Neural cell (in vitro differentiated cells): Measurements from ENCODE around the gene DNAH8. TPM values are rescaled to one million over a fixed set of nuclear protein-coding genes. Genes with fewer than 3 reads are reported as not detected.

Experiments
- H2AFZ ChIP-seq: fragments of 200-600, 300-800 bp; sonication (generic), shearing (Covaris generic); 2 replicates; pipeline ENCODE4 v1.6.0; 2014; ENCODE audit warnings: low read depth, mild to moderate bottlenecking, antibody characterized with exemption, low read length, moderate library complexity
- H3F3A ChIP-seq: fragments of 200-600 bp; shearing (Covaris generic); 2 replicates; pipeline ENCODE4 v1.6.1; 2016; ENCODE audit warnings: mild to moderate bottlenecking, moderate library complexity, mixed read lengths, antibody characterized with exemption, low read length; ENCODE audit not compliant: insufficient read depth, poor library complexity, severe bottlenecking
- H3K27ac ChIP-seq: fragments of 200-600, 300-800 bp; sonication (generic), shearing (Covaris generic); 2 replicates; pipeline ENCODE4 v1.5.1; 2014; ENCODE audit warnings: mild to moderate bottlenecking, low read length, moderate library complexity
- H3K27me3 ChIP-seq: fragments of 300-800, 200-600 bp; sonication (generic), shearing (Covaris generic); 2 replicates; pipeline ENCODE4 v1.6.0; 2014; ENCODE audit warnings: mild to moderate bottlenecking, low read depth, low read length, moderate library complexity; ENCODE audit not compliant: insufficient read depth
- H3K36me3 ChIP-seq: fragments of 300-800, 200-600 bp; sonication (generic), shearing (Covaris generic); 2 replicates; pipeline ENCODE4 v1.5.1; 2014; ENCODE audit warnings: mild to moderate bottlenecking, antibody characterized with exemption, low read length, moderate library complexity; ENCODE audit not compliant: insufficient read depth
- H3K4me2 ChIP-seq: fragments of 300-800, 200-600 bp; sonication (generic), shearing (Covaris generic); 2 replicates; pipeline ENCODE4 v1.6.0; 2014; ENCODE audit warnings: mild to moderate bottlenecking, low read length
- H3K4me3 ChIP-seq: fragments of 300-800, 200-600 bp; sonication (generic), shearing (Covaris generic); 2 replicates; pipeline ENCODE4 v1.5.1; 2014; ENCODE audit warnings: mild to moderate bottlenecking, low read length, moderate library complexity
- H3K79me2 ChIP-seq: fragments of 200-600 bp; shearing (Covaris generic); replicated peaks from 2 replicates; pipeline ENCODE4 v1.6.0; 2014; ENCODE audit warnings: mild to moderate bottlenecking, low read length, moderate library complexity; ENCODE audit not compliant: insufficient read depth
- H3K9ac ChIP-seq: fragments of 300-800, 200-600 bp; sonication (generic), shearing (Covaris generic); 2 replicates; pipeline ENCODE4 v1.6.1; 2016; ENCODE audit warnings: mild to moderate bottlenecking, low read length, mixed read lengths
- H3K9me2 ChIP-seq: fragments of 200-600 bp; shearing (Covaris generic); 2 replicates; pipeline ENCODE4 v1.6.1; 2016; ENCODE audit warnings: mild to moderate bottlenecking, low read length, mixed read lengths; ENCODE audit not compliant: insufficient read depth
- H3K9me3 ChIP-seq: fragments of 200-600, 300-800 bp; sonication (generic), shearing (Covaris generic); 2 replicates; pipeline ENCODE4 v1.6.1; 2016; ENCODE audit warnings: mild to moderate bottlenecking, mixed run types, low read length, moderate library complexity, mixed read lengths
- H4K20me1 ChIP-seq: fragments of 200-600 bp; shearing (Covaris generic); 2 replicates; pipeline ENCODE4 v1.6.1; 2016; ENCODE audit warnings: mild to moderate bottlenecking, mixed run types; ENCODE audit not compliant: insufficient read depth
- EP300 ChIP-seq: fragments of 450-650 bp; conservative IDR thresholded peaks from 2 replicates; pipeline ENCODE4 v1.6.1; 2014; ENCODE audit warnings: antibody characterized with exemption, mild to moderate bottlenecking, moderate library complexity; ENCODE audit not compliant: poor library complexity, severe bottlenecking
- EZH2 ChIP-seq: fragments of 200-600, 300-800 bp; shearing (Covaris generic), sonication (generic); IDR thresholded peaks from 2 replicates; pipeline ENCODE4 v1.6.1; 2014; ENCODE audit warnings: antibody characterized with exemption, low read length, borderline replicate concordance, mild to moderate bottlenecking; ENCODE audit not compliant: insufficient read depth, poor library complexity, severe bottlenecking
- MXI1 ChIP-seq: fragments of 450-650 bp; conservative IDR thresholded peaks from 2 replicates; pipeline ENCODE4 v1.6.1; 2014; ENCODE audit warnings: antibody characterized with exemption, mild to moderate bottlenecking; ENCODE audit not compliant: poor library complexity, severe bottlenecking
- POLR2AphosphoS5 ChIP-seq: IDR thresholded peaks from 2 replicates; pipeline ENCODE4 v1.6.1; 2012
- RAD21 ChIP-seq: fragments of 450-650 bp; conservative IDR thresholded peaks from 2 replicates; pipeline ENCODE4 v1.6.1; 2014; ENCODE audit warnings: antibody characterized with exemption, mild to moderate bottlenecking, moderate library complexity
- SMC3 ChIP-seq: fragments of 450-650 bp; conservative IDR thresholded peaks from 2 replicates; pipeline ENCODE4 v1.6.1; 2014; ENCODE audit warnings: antibody characterized with exemption, mild to moderate bottlenecking, moderate library complexity; ENCODE audit not compliant: poor library complexity
- TAF1 ChIP-seq: IDR thresholded peaks from 2 replicates; pipeline ENCODE4 v1.6.1; 2012; ENCODE audit warnings: low read depth
- polyA plus RNA-seq: library from polyadenylated mRNA; depleted of rRNA; stranded (reverse); fragments of >200 nt; gene quantifications from 2 replicates; pipeline ENCODE4 v1.2.3, GENCODE V29; 2014
- TF ChIP-seq, protein P1 (sequence below): IDR thresholded peaks from 2 replicates; pipeline ENCODE4 v1.6.1; 2012; ENCODE audit warnings: borderline replicate concordance
- TF ChIP-seq, protein P2 (sequence below): fragments of 450-650 bp; IDR thresholded peaks from 2 replicates; pipeline ENCODE4 v1.5.1; 2014; ENCODE audit warnings: antibody characterized with exemption, mild to moderate bottlenecking, moderate library complexity; ENCODE audit not compliant: poor library complexity, severe bottlenecking

Gene DNAH8
- polyA plus RNA-seq, 1 donor from 2014 or later, result 0.07 TPM

GRCh38 chr6:38910207-38910606 lies 195.1 kb downstream of the DNAH8 start:
- TF ChIP-seq MXI1 (no peak), EP300 (no peak), SMC3 (no peak), POLR2AphosphoS5 (no peak), RAD21 (no peak), TAF1 (no peak), EZH2 (no peak)
- TF ChIP-seq, protein P1, sequence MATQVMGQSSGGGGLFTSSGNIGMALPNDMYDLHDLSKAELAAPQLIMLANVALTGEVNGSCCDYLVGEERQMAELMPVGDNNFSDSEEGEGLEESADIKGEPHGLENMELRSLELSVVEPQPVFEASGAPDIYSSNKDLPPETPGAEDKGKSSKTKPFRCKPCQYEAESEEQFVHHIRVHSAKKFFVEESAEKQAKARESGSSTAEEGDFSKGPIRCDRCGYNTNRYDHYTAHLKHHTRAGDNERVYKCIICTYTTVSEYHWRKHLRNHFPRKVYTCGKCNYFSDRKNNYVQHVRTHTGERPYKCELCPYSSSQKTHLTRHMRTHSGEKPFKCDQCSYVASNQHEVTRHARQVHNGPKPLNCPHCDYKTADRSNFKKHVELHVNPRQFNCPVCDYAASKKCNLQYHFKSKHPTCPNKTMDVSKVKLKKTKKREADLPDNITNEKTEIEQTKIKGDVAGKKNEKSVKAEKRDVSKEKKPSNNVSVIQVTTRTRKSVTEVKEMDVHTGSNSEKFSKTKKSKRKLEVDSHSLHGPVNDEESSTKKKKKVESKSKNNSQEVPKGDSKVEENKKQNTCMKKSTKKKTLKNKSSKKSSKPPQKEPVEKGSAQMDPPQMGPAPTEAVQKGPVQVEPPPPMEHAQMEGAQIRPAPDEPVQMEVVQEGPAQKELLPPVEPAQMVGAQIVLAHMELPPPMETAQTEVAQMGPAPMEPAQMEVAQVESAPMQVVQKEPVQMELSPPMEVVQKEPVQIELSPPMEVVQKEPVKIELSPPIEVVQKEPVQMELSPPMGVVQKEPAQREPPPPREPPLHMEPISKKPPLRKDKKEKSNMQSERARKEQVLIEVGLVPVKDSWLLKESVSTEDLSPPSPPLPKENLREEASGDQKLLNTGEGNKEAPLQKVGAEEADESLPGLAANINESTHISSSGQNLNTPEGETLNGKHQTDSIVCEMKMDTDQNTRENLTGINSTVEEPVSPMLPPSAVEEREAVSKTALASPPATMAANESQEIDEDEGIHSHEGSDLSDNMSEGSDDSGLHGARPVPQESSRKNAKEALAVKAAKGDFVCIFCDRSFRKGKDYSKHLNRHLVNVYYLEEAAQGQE, result no peak
- TF ChIP-seq, protein P2, sequence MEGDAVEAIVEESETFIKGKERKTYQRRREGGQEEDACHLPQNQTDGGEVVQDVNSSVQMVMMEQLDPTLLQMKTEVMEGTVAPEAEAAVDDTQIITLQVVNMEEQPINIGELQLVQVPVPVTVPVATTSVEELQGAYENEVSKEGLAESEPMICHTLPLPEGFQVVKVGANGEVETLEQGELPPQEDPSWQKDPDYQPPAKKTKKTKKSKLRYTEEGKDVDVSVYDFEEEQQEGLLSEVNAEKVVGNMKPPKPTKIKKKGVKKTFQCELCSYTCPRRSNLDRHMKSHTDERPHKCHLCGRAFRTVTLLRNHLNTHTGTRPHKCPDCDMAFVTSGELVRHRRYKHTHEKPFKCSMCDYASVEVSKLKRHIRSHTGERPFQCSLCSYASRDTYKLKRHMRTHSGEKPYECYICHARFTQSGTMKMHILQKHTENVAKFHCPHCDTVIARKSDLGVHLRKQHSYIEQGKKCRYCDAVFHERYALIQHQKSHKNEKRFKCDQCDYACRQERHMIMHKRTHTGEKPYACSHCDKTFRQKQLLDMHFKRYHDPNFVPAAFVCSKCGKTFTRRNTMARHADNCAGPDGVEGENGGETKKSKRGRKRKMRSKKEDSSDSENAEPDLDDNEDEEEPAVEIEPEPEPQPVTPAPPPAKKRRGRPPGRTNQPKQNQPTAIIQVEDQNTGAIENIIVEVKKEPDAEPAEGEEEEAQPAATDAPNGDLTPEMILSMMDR, result no peak

DNA sequence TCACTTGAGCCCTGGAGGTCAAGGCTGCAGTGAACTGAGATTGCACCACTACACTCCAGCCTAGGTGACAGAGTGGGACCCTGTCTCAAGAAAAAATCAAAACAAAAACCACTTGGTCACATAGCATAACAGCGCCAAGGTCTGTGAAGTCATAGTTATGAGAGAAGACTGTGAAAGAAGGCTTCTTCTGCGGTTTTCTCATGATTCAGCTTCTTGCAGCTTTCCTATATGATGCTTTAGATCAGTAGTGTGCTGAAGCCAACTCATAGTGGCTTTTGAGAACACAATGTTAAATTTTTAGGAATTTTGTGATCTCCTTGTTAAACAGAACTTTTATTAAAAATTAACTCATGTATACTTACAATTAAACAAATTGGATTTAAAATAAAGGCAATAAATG lies 197.3 kb downstream of the DNAH8 start:
- H2AFZ ChIP-seq, result no peak overlapping the region
- H3K9ac ChIP-seq, result no peak overlapping the region
- no peaks in the 10 kb centered on the region for H3K27me3 ChIP-seq
- no peaks in the 10 kb centered on the region for H3K79me2 ChIP-seq
- H3K36me3 ChIP-seq, result no peaks in the 10 kb centered on the region
- no peak overlapping the region for H3K27ac ChIP-seq
- no peaks in the 10 kb centered on the region for H3F3A ChIP-seq
- no peak overlapping the region for H3K4me3 ChIP-seq
- H4K20me1 ChIP-seq, result no peaks in the 10 kb centered on the region
- no peaks in the 10 kb centered on the region for H3K9me3 ChIP-seq
- TF ChIP-seq TAF1, result no peak
- TF ChIP-seq POLR2AphosphoS5, result no peak
- no peaks in the 10 kb centered on the region for H3K9me2 ChIP-seq
- no peak overlapping the region for H3K4me2 ChIP-seq

More at GRCh38 chr6:38910207-38910606, 195.1 kb downstream of the DNAH8 start:
- Histone ChIP-seq H3K79me2 (no peaks in the 10 kb centered on the region), H3K9me3 (no peaks in the 10 kb centered on the region), H3K4me3 (no peak overlapping the region), H3K27me3 (no peaks in the 10 kb centered on the region), H3F3A (no peaks in the 10 kb centered on the region), H2AFZ (no peak overlapping the region), H3K36me3 (no peaks in the 10 kb centered on the region), H4K20me1 (no peaks in the 10 kb centered on the region), H3K9ac (no peak overlapping the region), H3K9me2 (no peaks in the 10 kb centered on the region), H3K27ac (no peak overlapping the region), H3K4me2 (no peak overlapping the region)
